SK-N-SH (cell line): ENCODE results near the gene NUP50. TPM values are rescaled to one million over a fixed set of nuclear protein-coding genes. Genes with fewer than 3 reads are reported as not detected.
A peak's percentile ranks its signal among the peaks of the same experiment; 100 is the strongest.

Experiments used
- CTCF ChIA-PET: fragments of 300-600, 350-600 bp; formaldehyde crosslinking; extraction: SDS; loops from one replicate; lab custom pipeline; 2021; lab: Yijun Ruan, JAX
- POLR2A ChIA-PET: fragments of 350-600 bp; sonication (Branson Sonifier 250); formaldehyde crosslinking; extraction: SDS; loops from one replicate; lab custom pipeline; 2020; ENCODE audit warnings: antibody characterized with exemption, inconsistent platforms; lab: Yijun Ruan, JAX
- DNase-seq: peaks from one replicate; pipeline ENCODE4 v3.0.0; 2012
- H2AFZ ChIP-seq: fragments of 200-600 bp; sonication (generic); 2 replicates; pipeline ENCODE4 v1.8.1; 2016; ENCODE audit warnings: antibody characterized with exemption, mild to moderate bottlenecking, low read depth
- H3F3A ChIP-seq: fragments of 200-600 bp; sonication (generic); replicated peaks from 2 replicates; pipeline ENCODE3; 2016; ENCODE audit warnings: antibody characterized with exemption, mild to moderate bottlenecking; ENCODE audit not compliant: insufficient read depth
- H3K27ac ChIP-seq, 2 experiments: fragments of 200-500 bp in 1 of 2; fragments of 200-600 bp in 1 of 2; sonication (Bioruptor generic) in 1 of 2; sonication (generic), shearing (Covaris generic) in 1 of 2; 2 replicates each; pipeline versions ENCODE4 v1.5.1 to v1.6.1; 2014 to 2016; ENCODE audit warnings: low read depth in 2 of 2, inconsistent platforms in 1 of 2, low read length in 1 of 2, mild to moderate bottlenecking in 1 of 2, mixed read lengths in 1 of 2
- H3K27me3 ChIP-seq: fragments of 200-600 bp; sonication (generic), shearing (Covaris generic); 2 replicates; pipeline ENCODE4 v1.6.1; 2016; ENCODE audit warnings: mixed run types; ENCODE audit not compliant: insufficient read depth
- H3K36me3 ChIP-seq, 2 experiments: fragments of 200-500 bp in 1 of 2; fragments of 200-600 bp in 1 of 2; sonication (Bioruptor generic) in 1 of 2; sonication (generic) in 1 of 2; replicated peaks in 1 of 2; 2 replicates each; pipeline versions ENCODE3 to v1.5.1; 2014 to 2016; ENCODE audit warnings: low read length in 1 of 2, mild to moderate bottlenecking in 1 of 2; ENCODE audit not compliant: insufficient read depth in 2 of 2, control insufficient read depth in 1 of 2
- H3K4me1 ChIP-seq, 2 experiments: fragments of 200-500 bp in 1 of 2; fragments of 200-600 bp in 1 of 2; sonication (Bioruptor generic) in 1 of 2; sonication (generic), shearing (Covaris generic) in 1 of 2; 2 replicates each; pipeline versions ENCODE4 v1.5.1 to v1.6.1; 2014 to 2016; ENCODE audit warnings: low read depth in 1 of 2, low read length in 1 of 2, mixed run types in 1 of 2; ENCODE audit not compliant: insufficient read depth in 2 of 2, control insufficient read depth in 1 of 2
- H3K4me2 ChIP-seq: fragments of 200-600 bp; sonication (generic), shearing (Covaris generic); 2 replicates; pipeline ENCODE4 v1.6.1; 2017; ENCODE audit warnings: mixed run types
- H3K4me3 ChIP-seq, 2 experiments: fragments of 200-500 bp in 1 of 2; fragments of 200-600 bp in 1 of 2; sonication (Bioruptor generic) in 1 of 2; sonication (generic), shearing (Covaris generic) in 1 of 2; 2 replicates each; pipeline versions ENCODE4 v1.5.1 to v1.8.1; 2014 to 2016; ENCODE audit warnings: low read depth in 2 of 2, inconsistent platforms in 1 of 2, low read length in 1 of 2, mild to moderate bottlenecking in 1 of 2, mixed read lengths in 1 of 2, moderate library complexity in 1 of 2
- H3K79me2 ChIP-seq: fragments of 200-600 bp; sonication (generic); 2 replicates; pipeline ENCODE4 v1.8.1; 2017; ENCODE audit warnings: mild to moderate bottlenecking; ENCODE audit not compliant: insufficient read depth
- H3K9ac ChIP-seq: fragments of 200-600 bp; sonication (generic); 2 replicates; pipeline ENCODE4 v1.6.1; 2017; ENCODE audit warnings: mixed run types
- H3K9me2 ChIP-seq: fragments of 200-600 bp; sonication (generic); 2 replicates; pipeline ENCODE4 v1.6.1; 2017; ENCODE audit warnings: mixed run types
- H3K9me3 ChIP-seq: fragments of 200-600 bp; sonication (generic); 2 replicates; pipeline ENCODE4 v1.6.1; 2017; ENCODE audit warnings: mixed run types, mild to moderate bottlenecking, moderate library complexity
- H4K20me1 ChIP-seq: fragments of 200-600 bp; sonication (generic); 2 replicates; pipeline ENCODE4 v1.6.1; 2017; ENCODE audit warnings: mild to moderate bottlenecking, mixed run types; ENCODE audit not compliant: insufficient read depth
- ELF1 ChIP-seq: IDR thresholded peaks from 2 replicates; pipeline ENCODE4 v1.4.0; 2012
- EZH2phosphoT487 ChIP-seq: fragments of 200-600 bp; sonication (generic); IDR thresholded peaks from 2 replicates; pipeline ENCODE4 v1.6.1; 2017; ENCODE audit warnings: low read depth, mixed run types, mild to moderate bottlenecking, antibody characterized with exemption, moderate library complexity, borderline replicate concordance
- FOXJ3 ChIP-seq: sonication (generic); formaldehyde crosslinking; IDR thresholded peaks from 2 replicates; pipeline ENCODE4 v1.5.1; 2020; ENCODE audit warnings: mild to moderate bottlenecking, missing genetic modification reagents
- GABPA ChIP-seq: IDR thresholded peaks from 2 replicates; pipeline ENCODE4 v1.4.0; 2012; ENCODE audit warnings: low read depth, mild to moderate bottlenecking
- NRF1 ChIP-seq: IDR thresholded peaks from 2 replicates; pipeline ENCODE4 v1.6.1; 2012; ENCODE audit warnings: low read depth, mild to moderate bottlenecking, low read length
- RFX5 ChIP-seq: IDR thresholded peaks from 2 replicates; pipeline ENCODE4 v1.6.1; 2012; ENCODE audit warnings: mild to moderate bottlenecking, improper control_type of control experiment, low read length
- RXRA ChIP-seq: IDR thresholded peaks from 2 replicates; pipeline ENCODE4 v1.4.0; 2012; ENCODE audit warnings: low read depth, mild to moderate bottlenecking, borderline replicate concordance
- SIN3A ChIP-seq: IDR thresholded peaks from 2 replicates; pipeline ENCODE4 v1.6.1; 2012; ENCODE audit warnings: low read depth, mild to moderate bottlenecking, low read length, moderate library complexity, borderline replicate concordance
- TAF1 ChIP-seq: IDR thresholded peaks from 2 replicates; pipeline ENCODE4 v1.6.1; 2012; ENCODE audit warnings: low read depth, mild to moderate bottlenecking, low read length, moderate library complexity, borderline replicate concordance
- WGBS: methylation state at CpG from one replicate; pipeline ENCODE4 v1.1.6; 2017; ENCODE audit warnings: low lambda C conversion rate; 5-methylcytosine and 5-hydroxymethylcytosine counted together
- polyA plus RNA-seq, 3 experiments: library from polyadenylated mRNA; depleted of rRNA; stranded (reverse); fragments of >200 nt; gene quantifications; 2 replicates each; pipeline ENCODE4 v1.2.3, GENCODE V29; 2012
- TF ChIP-seq, protein P1 (sequence below): IDR thresholded peaks from 2 replicates; pipeline ENCODE4; 2012
- TF ChIP-seq, protein P2 (sequence below): IDR thresholded peaks from 2 replicates; pipeline ENCODE4 v1.4.0; 2012; ENCODE audit warnings: low read depth, borderline replicate concordance
- TF ChIP-seq, protein P3 (sequence below): fragments of 200-600 bp; sonication (generic); IDR thresholded peaks from 2 replicates; pipeline ENCODE4 v1.6.1; 2017; ENCODE audit warnings: antibody characterized with exemption, mild to moderate bottlenecking, moderate library complexity
- TF ChIP-seq, protein P4 (sequence below): fragments of 150-350 bp; IDR thresholded peaks from 2 replicates; pipeline ENCODE4 v1.6.1; 2016; ENCODE audit warnings: mild to moderate bottlenecking, low read depth, low read length
- TF ChIP-seq, protein P5 (sequence below): fragments of 150-350 bp; IDR thresholded peaks from 2 replicates; pipeline ENCODE4 v1.6.1; 2017; ENCODE audit warnings: antibody characterized with exemption, low read length, low read depth, borderline replicate concordance

Gene NUP50
- polyA plus RNA-seq, 1 of the 3 experiments (the other 2 are of a cell fraction): 4.7 TPM

DNA sequence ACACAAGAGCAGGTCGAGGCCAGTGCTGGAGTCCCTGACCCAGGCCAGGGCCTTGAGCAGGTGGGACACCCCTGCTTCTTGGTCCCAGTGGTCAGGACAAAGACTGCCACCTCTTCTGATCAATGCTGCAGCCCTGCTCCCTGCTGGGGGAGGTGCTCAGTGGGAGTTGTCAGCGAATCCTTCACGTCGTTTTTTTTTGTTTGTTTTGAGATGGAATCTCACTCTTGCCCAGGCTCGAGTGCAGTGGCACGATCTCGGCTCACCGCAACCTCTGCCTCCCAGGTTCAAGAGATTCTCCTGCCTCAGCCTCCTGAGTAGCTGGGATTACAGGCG, 34.7 kb downstream of the NUP50 start (continued):
- no peak for TF ChIP-seq NRF1
- no peak for TF ChIP-seq RFX5
- no peak for TF ChIP-seq GABPA
- TF ChIP-seq, protein P1, sequence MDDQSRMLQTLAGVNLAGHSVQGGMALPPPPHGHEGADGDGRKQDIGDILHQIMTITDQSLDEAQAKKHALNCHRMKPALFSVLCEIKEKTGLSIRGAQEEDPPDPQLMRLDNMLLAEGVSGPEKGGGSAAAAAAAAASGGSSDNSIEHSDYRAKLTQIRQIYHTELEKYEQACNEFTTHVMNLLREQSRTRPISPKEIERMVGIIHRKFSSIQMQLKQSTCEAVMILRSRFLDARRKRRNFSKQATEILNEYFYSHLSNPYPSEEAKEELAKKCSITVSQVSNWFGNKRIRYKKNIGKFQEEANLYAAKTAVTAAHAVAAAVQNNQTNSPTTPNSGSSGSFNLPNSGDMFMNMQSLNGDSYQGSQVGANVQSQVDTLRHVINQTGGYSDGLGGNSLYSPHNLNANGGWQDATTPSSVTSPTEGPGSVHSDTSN: no peak
- TF ChIP-seq, protein P2, sequence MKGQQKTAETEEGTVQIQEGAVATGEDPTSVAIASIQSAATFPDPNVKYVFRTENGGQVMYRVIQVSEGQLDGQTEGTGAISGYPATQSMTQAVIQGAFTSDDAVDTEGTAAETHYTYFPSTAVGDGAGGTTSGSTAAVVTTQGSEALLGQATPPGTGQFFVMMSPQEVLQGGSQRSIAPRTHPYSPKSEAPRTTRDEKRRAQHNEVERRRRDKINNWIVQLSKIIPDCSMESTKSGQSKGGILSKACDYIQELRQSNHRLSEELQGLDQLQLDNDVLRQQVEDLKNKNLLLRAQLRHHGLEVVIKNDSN: no peak
- TF ChIP-seq RXRA: no peak

DNA sequence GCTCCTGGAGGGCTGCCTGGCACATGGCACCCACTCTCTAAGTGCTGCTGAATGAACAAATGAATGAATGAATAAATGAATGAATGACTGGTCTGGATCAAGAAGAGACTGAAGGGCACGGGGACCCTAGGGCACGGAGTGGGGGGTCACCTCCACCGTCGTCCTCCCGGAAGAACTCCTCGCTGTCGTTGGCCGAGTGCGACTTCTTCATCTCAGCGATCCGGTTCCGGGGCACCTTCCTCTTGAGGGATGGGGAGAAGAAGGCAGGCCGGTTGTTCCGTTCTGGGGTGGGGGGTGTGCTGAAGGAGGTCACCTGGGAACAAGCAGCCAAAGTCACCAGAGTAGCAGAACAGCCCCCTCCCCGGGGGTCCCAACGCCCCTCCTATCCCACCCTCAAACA, 36.0 kb downstream of the NUP50 start:
- POLR2A ChIA-PET: no interaction called here
- no peak overlapping the region for H3K4me3 ChIP-seq

More for the DNA sequence above, 36.0 kb downstream of the NUP50 start:
- DNase-seq: peak; percentile 22
- H3K79me2 ChIP-seq: no peaks in the 10 kb centered on the region
- CTCF ChIA-PET: no interaction called here
- no peaks in the 10 kb centered on the region for H3K27me3 ChIP-seq
- TF ChIP-seq SIN3A (no peak), ELF1 (no peak), NRF1 (no peak), EZH2phosphoT487 (no peak), TAF1 (no peak), FOXJ3 (CRISPR knock-in tag) (no peak)
- TF ChIP-seq, protein P3, sequence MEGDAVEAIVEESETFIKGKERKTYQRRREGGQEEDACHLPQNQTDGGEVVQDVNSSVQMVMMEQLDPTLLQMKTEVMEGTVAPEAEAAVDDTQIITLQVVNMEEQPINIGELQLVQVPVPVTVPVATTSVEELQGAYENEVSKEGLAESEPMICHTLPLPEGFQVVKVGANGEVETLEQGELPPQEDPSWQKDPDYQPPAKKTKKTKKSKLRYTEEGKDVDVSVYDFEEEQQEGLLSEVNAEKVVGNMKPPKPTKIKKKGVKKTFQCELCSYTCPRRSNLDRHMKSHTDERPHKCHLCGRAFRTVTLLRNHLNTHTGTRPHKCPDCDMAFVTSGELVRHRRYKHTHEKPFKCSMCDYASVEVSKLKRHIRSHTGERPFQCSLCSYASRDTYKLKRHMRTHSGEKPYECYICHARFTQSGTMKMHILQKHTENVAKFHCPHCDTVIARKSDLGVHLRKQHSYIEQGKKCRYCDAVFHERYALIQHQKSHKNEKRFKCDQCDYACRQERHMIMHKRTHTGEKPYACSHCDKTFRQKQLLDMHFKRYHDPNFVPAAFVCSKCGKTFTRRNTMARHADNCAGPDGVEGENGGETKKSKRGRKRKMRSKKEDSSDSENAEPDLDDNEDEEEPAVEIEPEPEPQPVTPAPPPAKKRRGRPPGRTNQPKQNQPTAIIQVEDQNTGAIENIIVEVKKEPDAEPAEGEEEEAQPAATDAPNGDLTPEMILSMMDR: no peak
- TF ChIP-seq, protein P4, sequence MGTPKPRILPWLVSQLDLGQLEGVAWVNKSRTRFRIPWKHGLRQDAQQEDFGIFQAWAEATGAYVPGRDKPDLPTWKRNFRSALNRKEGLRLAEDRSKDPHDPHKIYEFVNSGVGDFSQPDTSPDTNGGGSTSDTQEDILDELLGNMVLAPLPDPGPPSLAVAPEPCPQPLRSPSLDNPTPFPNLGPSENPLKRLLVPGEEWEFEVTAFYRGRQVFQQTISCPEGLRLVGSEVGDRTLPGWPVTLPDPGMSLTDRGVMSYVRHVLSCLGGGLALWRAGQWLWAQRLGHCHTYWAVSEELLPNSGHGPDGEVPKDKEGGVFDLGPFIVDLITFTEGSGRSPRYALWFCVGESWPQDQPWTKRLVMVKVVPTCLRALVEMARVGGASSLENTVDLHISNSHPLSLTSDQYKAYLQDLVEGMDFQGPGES: no peak
- TF ChIP-seq, protein P5, sequence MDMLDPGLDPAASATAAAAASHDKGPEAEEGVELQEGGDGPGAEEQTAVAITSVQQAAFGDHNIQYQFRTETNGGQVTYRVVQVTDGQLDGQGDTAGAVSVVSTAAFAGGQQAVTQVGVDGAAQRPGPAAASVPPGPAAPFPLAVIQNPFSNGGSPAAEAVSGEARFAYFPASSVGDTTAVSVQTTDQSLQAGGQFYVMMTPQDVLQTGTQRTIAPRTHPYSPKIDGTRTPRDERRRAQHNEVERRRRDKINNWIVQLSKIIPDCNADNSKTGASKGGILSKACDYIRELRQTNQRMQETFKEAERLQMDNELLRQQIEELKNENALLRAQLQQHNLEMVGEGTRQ: no peak
- TF ChIP-seq, all 33 proteins: peak for 0
- peaks cover 4% of the 10 kb centered on the region for H3F3A ChIP-seq
- H3K36me3 ChIP-seq: peaks cover 7 to 72% of the 10 kb centered on the region in 2 experiments
- WGBS: 96% methylated on average over 15 of the region's 16 CpGs
- no peak overlapping the region for H2AFZ ChIP-seq
- no peak overlapping the region for H3K27ac ChIP-seq
- no peaks in the 10 kb centered on the region; a peak in 1 of 4 replicates for H3K4me1 ChIP-seq
- no peak overlapping the region for H3K9ac ChIP-seq
- 0 out of 2 replicates have a peak, but pooled peaks cover 6% of the 10 kb centered on the region for H4K20me1 ChIP-seq
- no peaks in the 10 kb centered on the region for H3K9me3 ChIP-seq
- no peak overlapping the region for H3K4me2 ChIP-seq
- no peaks in the 10 kb centered on the region for H3K9me2 ChIP-seq
